IMR-90 (cell line): ENCODE measurements around the gene FLVCR1. TPM values are rescaled to one million over a fixed set of nuclear protein-coding genes. Genes with fewer than 3 reads are reported as not detected.

Source experiments
- ATAC-seq: fragments of 200-7000 bp; cut with Tn5 transposase; 2 replicates; pipeline ENCODE4 v1.9.1; 2020; ENCODE audit warnings: low read depth, mild to moderate bottlenecking, moderate library complexity
- BruUV-seq: library from RNA; stranded (reverse); fragments of 400-500 nt; replicated peaks from 2 replicates; lab custom pipeline; 2021; lab: Mats Ljungman, UMichigan
- CTCF ChIA-PET: fragments of 300-600 bp; formaldehyde crosslinking; extraction: SDS; loops from one replicate; lab custom pipeline; 2021; ENCODE audit warnings: antibody characterized with exemption; lab: Yijun Ruan, JAX
- POLR2A ChIA-PET: fragments of 300-600 bp; sonication (Branson Sonifier 250); formaldehyde crosslinking; loops from one replicate; lab custom pipeline; 2022; ENCODE audit warnings: antibody characterized with exemption; ENCODE audit not compliant: unreplicated experiment; lab: Charles Lee
- DNase-seq: peaks from one replicate; pipeline ENCODE4 v3.0.0; 2013
- H2AFZ ChIP-seq: replicated peaks from 2 replicates; pipeline ENCODE3; 2013; ENCODE audit warnings: low read length, mild to moderate bottlenecking; ENCODE audit not compliant: poor library complexity
- H2AK5ac ChIP-seq: 2 replicates; pipeline ENCODE4 v1.6.1; 2013; ENCODE audit warnings: low read depth, low read length, inconsistent platforms
- H2AK9ac ChIP-seq: replicated peaks from 2 replicates; pipeline ENCODE3; 2013; ENCODE audit warnings: mild to moderate bottlenecking, low read depth, low read length, moderate library complexity; ENCODE audit not compliant: poor library complexity
- H2BK120ac ChIP-seq: 2 replicates; pipeline ENCODE4 v1.6.1; 2013; ENCODE audit warnings: low read depth, low read length, inconsistent platforms
- H2BK15ac ChIP-seq: 3 replicates; pipeline ENCODE4 v1.6.1; 2013; ENCODE audit warnings: low read depth, low read length, inconsistent platforms
- H2BK20ac ChIP-seq: 2 replicates; pipeline ENCODE4 v1.6.1; 2013; ENCODE audit warnings: low read depth, mild to moderate bottlenecking, inconsistent platforms, low read length, moderate library complexity
- H2BK5ac ChIP-seq: 2 replicates; pipeline ENCODE4 v1.6.1; 2013; ENCODE audit warnings: mild to moderate bottlenecking, low read depth, low read length, inconsistent platforms; ENCODE audit not compliant: poor library complexity, severe bottlenecking
- H3K14ac ChIP-seq: replicated peaks from 2 replicates; pipeline ENCODE4 v1.6.1; 2013; ENCODE audit warnings: low read depth, low read length, inconsistent platforms
- H3K18ac ChIP-seq: 2 replicates; pipeline ENCODE4 v1.6.1; 2013; ENCODE audit warnings: low read depth, low read length, control low read depth
- H3K23ac ChIP-seq: 2 replicates; pipeline ENCODE4 v1.6.1; 2013; ENCODE audit warnings: low read depth, low read length, inconsistent platforms
- H3K27ac ChIP-seq: 2 replicates; pipeline ENCODE4 v1.5.1; 2013; ENCODE audit warnings: mild to moderate bottlenecking, control low read depth, low read length; ENCODE audit not compliant: insufficient read depth
- H3K27me3 ChIP-seq: 2 replicates; pipeline ENCODE4 v1.6.1; 2013; ENCODE audit warnings: low read length; ENCODE audit not compliant: control insufficient read depth, insufficient read depth
- H3K36me3 ChIP-seq: 2 replicates; pipeline ENCODE4 v1.6.1; 2013; ENCODE audit warnings: low read length, mixed read lengths; ENCODE audit not compliant: control insufficient read depth, insufficient read depth
- H3K4ac ChIP-seq: 2 replicates; pipeline ENCODE4 v1.6.1; 2013; ENCODE audit warnings: low read depth, low read length, inconsistent platforms
- H3K4me1 ChIP-seq: 2 replicates; pipeline ENCODE4 v1.6.1; 2013; ENCODE audit warnings: low read length, mixed read lengths; ENCODE audit not compliant: control insufficient read depth, insufficient read depth
- H3K4me2 ChIP-seq: 2 replicates; pipeline ENCODE4 v1.6.1; 2013; ENCODE audit warnings: low read depth, mild to moderate bottlenecking, control low read depth, low read length, moderate library complexity
- H3K4me3 ChIP-seq: 2 replicates; pipeline ENCODE4 v1.5.1; 2013; ENCODE audit warnings: low read depth, mild to moderate bottlenecking, control low read depth, low read length, moderate library complexity; ENCODE audit not compliant: insufficient read depth
- H3K56ac ChIP-seq: 2 replicates; pipeline ENCODE4 v1.6.1; 2013; ENCODE audit warnings: low read length, inconsistent platforms; ENCODE audit not compliant: insufficient read depth; ENCODE audit errors: extremely low read depth
- H3K79me1 ChIP-seq, 2 experiments: 2 replicates each; pipeline ENCODE4 v1.6.1; 2013; ENCODE audit warnings: low read length in 2 of 2, inconsistent platforms in 1 of 2, low read depth in 1 of 2
- H3K9ac ChIP-seq: 2 replicates; pipeline ENCODE4 v1.6.1; 2013; ENCODE audit warnings: low read depth, low read length, control low read depth
- H3K9me1 ChIP-seq: 2 replicates; pipeline ENCODE4 v1.6.1; 2013; ENCODE audit warnings: low read length, inconsistent platforms; ENCODE audit not compliant: insufficient read depth
- H3K9me3 ChIP-seq: 2 replicates; pipeline ENCODE4 v1.6.1; 2013; ENCODE audit warnings: low read length; ENCODE audit not compliant: control insufficient read depth, insufficient read depth
- H4K20me1 ChIP-seq: 2 replicates; pipeline ENCODE4 v1.6.1; 2013; ENCODE audit warnings: low read length, inconsistent platforms; ENCODE audit not compliant: insufficient read depth
- H4K5ac ChIP-seq: 2 replicates; pipeline ENCODE4 v1.6.1; 2013; ENCODE audit warnings: mild to moderate bottlenecking, low read depth, low read length, control low read depth
- H4K8ac ChIP-seq, 2 experiments: 2 replicates each; pipeline ENCODE4 v1.6.1; 2013; ENCODE audit warnings: low read depth in 2 of 2, low read length in 2 of 2, control low read depth in 1 of 2, inconsistent platforms in 1 of 2
- H4K91ac ChIP-seq: 2 replicates; pipeline ENCODE4 v1.6.1; 2013; ENCODE audit warnings: low read depth, low read length, inconsistent platforms; ENCODE audit not compliant: insufficient read depth
- CEBPB ChIP-seq: IDR thresholded peaks from 2 replicates; pipeline ENCODE4 v1.6.1; 2012; ENCODE audit warnings: low read depth, low read length, improper control_type of control experiment
- FOS ChIP-seq: fragments of 150-350 bp; IDR thresholded peaks from 2 replicates; pipeline ENCODE4 v1.6.1; 2016; ENCODE audit warnings: low read depth, low read length
- MAZ ChIP-seq: IDR thresholded peaks from 2 replicates; pipeline ENCODE4 v1.6.1; 2012; ENCODE audit warnings: low read depth, mild to moderate bottlenecking, low read length, improper control_type of control experiment, moderate library complexity, borderline replicate concordance
- MXI1 ChIP-seq: IDR thresholded peaks from 2 replicates; pipeline ENCODE4 v1.6.1; 2012; ENCODE audit warnings: low read depth, mild to moderate bottlenecking, low read length, moderate library complexity, borderline replicate concordance
- NFE2L2 ChIP-seq: fragments of 150-350 bp; IDR thresholded peaks from 2 replicates; pipeline ENCODE4 v1.6.1; 2016; ENCODE audit warnings: low read depth, mild to moderate bottlenecking, low read length
- POLR2A ChIP-seq: IDR thresholded peaks from 2 replicates; pipeline ENCODE4 v1.6.1; 2012; ENCODE audit warnings: mild to moderate bottlenecking, low read depth, low read length
- RAD21 ChIP-seq: IDR thresholded peaks from 2 replicates; pipeline ENCODE4 v1.6.1; 2012; ENCODE audit warnings: low read length, improper control_type of control experiment
- RFX5 ChIP-seq: IDR thresholded peaks from 2 replicates; pipeline ENCODE4 v1.8.0; 2012; ENCODE audit warnings: low read depth, mild to moderate bottlenecking, low read length, moderate library complexity
- USF2 ChIP-seq: fragments of 150-350 bp; IDR thresholded peaks from 2 replicates; pipeline ENCODE4 v1.6.1; 2017; ENCODE audit warnings: mild to moderate bottlenecking, antibody characterized with exemption, low read length, low read depth
- WGBS, 2 experiments: methylation state at CpG; one replicate each; pipeline versions ENCODE4 v1.1.5 to v1.1.7; 2013; ENCODE audit warnings: missing lambda C conversion rate in 2 of 2; ENCODE audit not compliant: insufficient read length in 1 of 2; ENCODE audit errors: extremely low coverage in 2 of 2; 5-methylcytosine and 5-hydroxymethylcytosine counted together
- dilution Hi-C: fragments of 300-500 bp; cut with HindIII; formaldehyde crosslinking; loops from one replicate; pipeline ENCODE4 v1.14.3; 2018; ENCODE audit warnings: low sequenced_read_pairs; ENCODE audit not compliant: unreplicated experiment
- in situ Hi-C: fragments of 300-500 bp; cut with MboI; formaldehyde crosslinking; loops from 3 replicates; pipeline ENCODE4 v1.14.3; 2019; ENCODE audit warnings: low sequenced_read_pairs, inconsistent platforms, mixed read lengths
- intact Hi-C: fragments of 100-400 bp; cut with micrococcal nuclease; formaldehyde crosslinking; loops from 2 replicates; pipeline ENCODE4 v1.10.0; 2022
- polyA plus RNA-seq, 3 experiments: library from polyadenylated mRNA; depleted of rRNA; stranded (reverse); fragments of >200 nt; gene quantifications; 2 replicates each; pipeline ENCODE4 v1.2.3, GENCODE V29; 2012; ENCODE audit warnings: low replicate concordance in 1 of 3
- total RNA-seq: library from RNA; depleted of rRNA; stranded (reverse); fragments of >200 nt; gene quantifications from 2 replicates; pipeline ENCODE4 v1.2.3, GENCODE V29; 2012
- TF ChIP-seq, protein P1 (sequence below): conservative IDR thresholded peaks from 2 replicates; pipeline ENCODE4 v1.5.1; 2012; ENCODE audit warnings: mild to moderate bottlenecking, low read depth, low read length, improper control_type of control experiment
- TF ChIP-seq, protein P2 (sequence below): fragments of 150-350 bp; IDR thresholded peaks from 2 replicates; pipeline ENCODE4 v1.6.1; 2016; ENCODE audit warnings: low read depth, mild to moderate bottlenecking, low read length, moderate library complexity, borderline replicate concordance

Gene FLVCR1
- total and polyA plus RNA-seq, 2 of the 4 experiments (the other 2 are of a cell fraction) = 2.4 to 3.9 TPM

DNA sequence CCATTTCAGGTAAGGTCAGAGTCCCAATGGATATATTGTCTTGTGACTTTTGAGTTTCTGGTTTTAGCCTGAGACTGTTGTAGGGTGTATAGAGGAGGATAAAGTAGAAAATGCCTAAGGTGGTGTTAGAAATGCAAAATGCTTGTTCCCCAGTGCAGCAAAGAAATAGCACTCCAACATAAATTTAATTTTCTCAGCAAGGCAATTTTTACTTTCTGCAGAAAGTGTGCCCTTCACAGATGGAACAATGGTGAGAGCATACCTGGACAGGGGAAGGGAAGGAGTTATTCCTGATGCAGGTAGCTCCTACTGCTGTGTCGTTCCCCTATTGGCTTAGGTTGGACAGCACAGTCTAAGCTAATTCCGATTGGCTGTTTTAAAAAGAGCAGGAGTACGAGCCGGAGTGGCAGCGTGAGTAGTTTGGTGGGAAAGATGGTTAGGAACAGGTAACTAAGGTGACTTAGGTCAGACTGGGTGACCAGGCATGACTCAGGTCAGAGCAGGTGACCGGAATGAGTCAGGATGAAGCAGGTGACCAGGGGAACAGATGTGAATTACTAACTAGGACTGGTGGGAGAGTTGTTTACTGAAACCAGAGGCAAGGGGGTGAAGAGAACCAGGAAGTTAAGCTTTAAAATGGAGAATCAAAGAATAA lies 32.1 kb upstream of the FLVCR1 start:
- dilution Hi-C loops (no loop called here), intact Hi-C loops (no loop called here), in situ Hi-C loops (no loop called here)
- BruUV-seq = no TSS peak
- Histone ChIP-seq H3K4me1 (no peaks in the 10 kb centered on the region), H2BK120ac (no peak overlapping the region), H3K56ac (no peak overlapping the region), H3K9me3 (peaks cover 20% of the 10 kb centered on the region), H4K5ac (no peak overlapping the region), H2AFZ (no peak overlapping the region), H3K23ac (no peak overlapping the region), H3K9me1 (no peaks in the 10 kb centered on the region), H3K14ac (no peak overlapping the region), H4K20me1 (no peaks in the 10 kb centered on the region), H3K79me1 (no peaks in the 10 kb centered on the region), H2BK5ac (no peak overlapping the region), H2BK20ac (no peak overlapping the region), H3K4me3 (no peak overlapping the region), H3K9ac (no peak overlapping the region), H3K36me3 (no peaks in the 10 kb centered on the region), H3K27me3 (no peaks in the 10 kb centered on the region), H3K4ac (no peak overlapping the region), H2AK5ac (no peak overlapping the region), H3K18ac (no peak overlapping the region), H3K4me2 (no peak overlapping the region), H4K8ac (no peak overlapping the region), H2BK15ac (no peak overlapping the region), H4K91ac (no peak overlapping the region), H2AK9ac (no peak overlapping the region), H3K27ac (no peak overlapping the region)
- POLR2A ChIA-PET = no interaction called here
- DNase-seq = no peak
- TF ChIP-seq CEBPB = no peak
- TF ChIP-seq, protein P1, sequence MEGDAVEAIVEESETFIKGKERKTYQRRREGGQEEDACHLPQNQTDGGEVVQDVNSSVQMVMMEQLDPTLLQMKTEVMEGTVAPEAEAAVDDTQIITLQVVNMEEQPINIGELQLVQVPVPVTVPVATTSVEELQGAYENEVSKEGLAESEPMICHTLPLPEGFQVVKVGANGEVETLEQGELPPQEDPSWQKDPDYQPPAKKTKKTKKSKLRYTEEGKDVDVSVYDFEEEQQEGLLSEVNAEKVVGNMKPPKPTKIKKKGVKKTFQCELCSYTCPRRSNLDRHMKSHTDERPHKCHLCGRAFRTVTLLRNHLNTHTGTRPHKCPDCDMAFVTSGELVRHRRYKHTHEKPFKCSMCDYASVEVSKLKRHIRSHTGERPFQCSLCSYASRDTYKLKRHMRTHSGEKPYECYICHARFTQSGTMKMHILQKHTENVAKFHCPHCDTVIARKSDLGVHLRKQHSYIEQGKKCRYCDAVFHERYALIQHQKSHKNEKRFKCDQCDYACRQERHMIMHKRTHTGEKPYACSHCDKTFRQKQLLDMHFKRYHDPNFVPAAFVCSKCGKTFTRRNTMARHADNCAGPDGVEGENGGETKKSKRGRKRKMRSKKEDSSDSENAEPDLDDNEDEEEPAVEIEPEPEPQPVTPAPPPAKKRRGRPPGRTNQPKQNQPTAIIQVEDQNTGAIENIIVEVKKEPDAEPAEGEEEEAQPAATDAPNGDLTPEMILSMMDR = no peak
- TF ChIP-seq MXI1 = no peak
- TF ChIP-seq MAZ = no peak
- TF ChIP-seq FOS = no peak
- TF ChIP-seq RFX5 = no peak
- no peak for TF ChIP-seq NFE2L2
- TF ChIP-seq, protein P2, sequence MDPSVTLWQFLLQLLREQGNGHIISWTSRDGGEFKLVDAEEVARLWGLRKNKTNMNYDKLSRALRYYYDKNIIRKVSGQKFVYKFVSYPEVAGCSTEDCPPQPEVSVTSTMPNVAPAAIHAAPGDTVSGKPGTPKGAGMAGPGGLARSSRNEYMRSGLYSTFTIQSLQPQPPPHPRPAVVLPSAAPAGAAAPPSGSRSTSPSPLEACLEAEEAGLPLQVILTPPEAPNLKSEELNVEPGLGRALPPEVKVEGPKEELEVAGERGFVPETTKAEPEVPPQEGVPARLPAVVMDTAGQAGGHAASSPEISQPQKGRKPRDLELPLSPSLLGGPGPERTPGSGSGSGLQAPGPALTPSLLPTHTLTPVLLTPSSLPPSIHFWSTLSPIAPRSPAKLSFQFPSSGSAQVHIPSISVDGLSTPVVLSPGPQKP = no peak
- no peak for TF ChIP-seq USF2
- no peak for TF ChIP-seq RAD21
- no peak for TF ChIP-seq POLR2A
- no CpG with 5 or more reads among the region's 6 CpGs for WGBS, 2 experiments
- CTCF ChIA-PET = no interaction called here
- ATAC-seq = no peak
